Astrocyte (in vitro differentiated cells and primary cell): Measurements from ENCODE around the gene SUSD6.

ENCODE experiments used
- EZH2 ChIP-seq: IDR thresholded peaks from 2 replicates; pipeline ENCODE4 v1.6.1; 2012; ENCODE audit warnings: mild to moderate bottlenecking, low read length, inconsistent platforms; ENCODE audit not compliant: insufficient read depth
- TF ChIP-seq, protein P1 (sequence below): IDR thresholded peaks from 2 replicates; pipeline ENCODE4 v1.5.1; 2011; ENCODE audit warnings: low read depth, mild to moderate bottlenecking, inconsistent platforms, low read length, moderate library complexity; ENCODE audit not compliant: insufficient read depth

DNA sequence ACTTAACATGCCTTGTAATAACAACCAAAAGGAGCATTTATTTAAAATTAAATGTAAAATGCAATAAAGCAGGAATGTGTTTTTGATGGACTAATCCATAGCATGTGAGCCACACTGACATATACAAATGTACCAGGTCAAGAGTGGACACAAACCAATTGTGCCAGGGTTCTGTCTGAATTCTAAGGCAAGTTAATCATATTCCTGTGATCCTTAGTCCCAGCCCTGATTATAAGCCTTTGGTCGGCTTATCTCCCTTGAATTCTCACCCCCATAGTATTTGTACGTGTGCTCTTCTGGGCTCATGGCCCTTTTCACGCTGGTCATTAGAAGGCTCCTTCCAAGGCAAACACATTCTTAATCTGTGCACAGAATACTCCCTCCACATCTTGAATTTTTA, 144.9 kb downstream of the SUSD6 start:
- TF ChIP-seq, protein P1, sequence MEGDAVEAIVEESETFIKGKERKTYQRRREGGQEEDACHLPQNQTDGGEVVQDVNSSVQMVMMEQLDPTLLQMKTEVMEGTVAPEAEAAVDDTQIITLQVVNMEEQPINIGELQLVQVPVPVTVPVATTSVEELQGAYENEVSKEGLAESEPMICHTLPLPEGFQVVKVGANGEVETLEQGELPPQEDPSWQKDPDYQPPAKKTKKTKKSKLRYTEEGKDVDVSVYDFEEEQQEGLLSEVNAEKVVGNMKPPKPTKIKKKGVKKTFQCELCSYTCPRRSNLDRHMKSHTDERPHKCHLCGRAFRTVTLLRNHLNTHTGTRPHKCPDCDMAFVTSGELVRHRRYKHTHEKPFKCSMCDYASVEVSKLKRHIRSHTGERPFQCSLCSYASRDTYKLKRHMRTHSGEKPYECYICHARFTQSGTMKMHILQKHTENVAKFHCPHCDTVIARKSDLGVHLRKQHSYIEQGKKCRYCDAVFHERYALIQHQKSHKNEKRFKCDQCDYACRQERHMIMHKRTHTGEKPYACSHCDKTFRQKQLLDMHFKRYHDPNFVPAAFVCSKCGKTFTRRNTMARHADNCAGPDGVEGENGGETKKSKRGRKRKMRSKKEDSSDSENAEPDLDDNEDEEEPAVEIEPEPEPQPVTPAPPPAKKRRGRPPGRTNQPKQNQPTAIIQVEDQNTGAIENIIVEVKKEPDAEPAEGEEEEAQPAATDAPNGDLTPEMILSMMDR: no peak
- no peak for TF ChIP-seq EZH2
